Panc1 (cell line): Measurements from ENCODE around the gene FHIT. TPM values are rescaled to one million over a fixed set of nuclear protein-coding genes. Genes with fewer than 3 reads are reported as not detected.

Experiments
- ATAC-seq: fragments of 200-7000 bp; cut with Tn5 transposase; 2 replicates; pipeline ENCODE4 v1.9.1; 2020; ENCODE audit warnings: mild to moderate bottlenecking, moderate library complexity
- BruUV-seq: library from RNA; stranded (reverse); fragments of 400-500 nt; replicated peaks from 2 replicates; lab custom pipeline; 2021; lab: Mats Ljungman, UMichigan
- CTCF ChIA-PET: fragments of 300-600 bp; sonication (Branson Sonifier 250); formaldehyde crosslinking; loops from one replicate; lab custom pipeline; 2022; ENCODE audit warnings: antibody characterized with exemption; lab: Charles Lee
- POLR2A ChIA-PET: fragments of 300-600 bp; sonication (Branson Sonifier 250); formaldehyde crosslinking; loops from one replicate; lab custom pipeline; 2022; ENCODE audit warnings: antibody characterized with exemption; lab: Charles Lee
- DNase-seq: peaks from one replicate; pipeline ENCODE4 v3.0.0-alpha.2; 2010; ENCODE audit warnings: low read depth, low spot score
- H3K27ac ChIP-seq: 2 replicates; pipeline ENCODE4 v1.5.1; 2011; ENCODE audit warnings: mild to moderate bottlenecking, low read length, inconsistent platforms
- H3K27me3 ChIP-seq: fragments of 200-500 bp; sonication (Bioruptor generic); 2 replicates; pipeline ENCODE4 v1.6.0; 2014; ENCODE audit warnings: low read length, inconsistent platforms; ENCODE audit not compliant: control insufficient read depth, insufficient read depth
- H3K36me3 ChIP-seq: fragments of 200-500 bp; sonication (Bioruptor generic); 2 replicates; pipeline ENCODE4 v1.5.1; 2014; ENCODE audit warnings: inconsistent platforms, mild to moderate bottlenecking, low read length, moderate library complexity; ENCODE audit not compliant: control insufficient read depth, insufficient read depth
- H3K4me1 ChIP-seq: 2 replicates; pipeline ENCODE4 v1.5.1; 2011; ENCODE audit warnings: inconsistent platforms, mild to moderate bottlenecking, low read length, moderate library complexity; ENCODE audit not compliant: control insufficient read depth, insufficient read depth
- H3K4me3 ChIP-seq, 2 experiments: 2 replicates each; pipeline ENCODE4 v1.5.1; 2011 to 2012; ENCODE audit warnings: low read depth in 2 of 2, low read length in 2 of 2, mild to moderate bottlenecking in 2 of 2, inconsistent platforms in 1 of 2, moderate library complexity in 1 of 2
- H3K9me3 ChIP-seq: fragments of 200-500 bp; sonication (Bioruptor generic); 2 replicates; pipeline ENCODE4 v1.5.1; 2014; ENCODE audit warnings: low read depth, mild to moderate bottlenecking, inconsistent platforms, low read length, moderate library complexity; ENCODE audit not compliant: control insufficient read depth, insufficient read depth
- CTCF ChIP-seq: fragments of 450-650 bp; IDR thresholded peaks from 2 replicates; pipeline ENCODE4 v1.5.1; 2017; ENCODE audit warnings: mild to moderate bottlenecking
- POLR2AphosphoS5 ChIP-seq: IDR thresholded peaks from 2 replicates; pipeline ENCODE4 v1.6.1; 2012; ENCODE audit warnings: mild to moderate bottlenecking, low read depth, low read length, moderate library complexity
- REST ChIP-seq, 2 experiments: IDR thresholded peaks; 2 replicates each; pipeline ENCODE4 v1.6.1; 2011 to 2012; ENCODE audit warnings: low read depth in 2 of 2, control low read depth in 1 of 2, low read length in 1 of 2, mild to moderate bottlenecking in 1 of 2, moderate library complexity in 1 of 2; ENCODE audit not compliant: insufficient read depth in 1 of 2
- SIN3A ChIP-seq: IDR thresholded peaks from 2 replicates; pipeline ENCODE4 v1.6.1; 2012; ENCODE audit warnings: low read depth, mild to moderate bottlenecking, low read length, moderate library complexity, borderline replicate concordance; ENCODE audit not compliant: insufficient read depth
- TCF7L2 ChIP-seq: IDR thresholded peaks from 2 replicates; pipeline ENCODE4 v1.6.1; 2011; ENCODE audit warnings: mild to moderate bottlenecking, low read depth, low read length, inconsistent platforms
- in situ Hi-C: cut with HindIII; loops from 2 replicates; pipeline ENCODE4 v1.10.0; 2016; ENCODE audit warnings: low sequenced_read_pairs, low pct_unique_long_range_greater_than_20kb
- intact Hi-C: fragments of 100-400 bp; cut with micrococcal nuclease; formaldehyde crosslinking; loops from one replicate; pipeline ENCODE4 v1.10.0; 2022; ENCODE audit not compliant: unreplicated experiment
- total RNA-seq: library from RNA; stranded (reverse); gene quantifications from one replicate; pipeline ENCODE4 v1.2.1, GENCODE V29; 2021; ENCODE audit not compliant: unreplicated experiment

FHIT gene
- total RNA-seq, 1 experiment from 2014 or later: 2.2 TPM

- intact Hi-C loops: no loop called here
- in situ Hi-C loops: no loop called here
- no peaks in the 10 kb centered on the region for H3K9me3 ChIP-seq
- TF ChIP-seq POLR2AphosphoS5 (no peak), CTCF (no peak), REST (IDR thresholded peaks at IDR 0.05; ENCODE audit: insufficient read depth in 1 of 2, low read depth in 2 of 2, low read length in 1 of 2) (no peak), TCF7L2 (no peak), SIN3A (no peak)
- no peak overlapping the region for H3K27ac ChIP-seq
- no TSS peak for BruUV-seq
- no peak for DNase-seq
- ATAC-seq: no peak
- H3K4me3 ChIP-seq: no peak overlapping the region
- ChIA-PET CTCF (no interaction called here), POLR2A (no interaction called here)
- no peaks in the 10 kb centered on the region for H3K27me3 ChIP-seq
- no peaks in the 10 kb centered on the region for H3K4me1 ChIP-seq
- H3K36me3 ChIP-seq: no peaks in the 10 kb centered on the region
Measured at GRCh38 chr3:61178167-61178566, 73.1 kb downstream of the FHIT start.

- TF ChIP-seq SIN3A: no peak
- TF ChIP-seq POLR2AphosphoS5: no peak
- TF ChIP-seq TCF7L2: no peak
- TF ChIP-seq REST (IDR thresholded peaks at IDR 0.05; ENCODE audit: insufficient read depth in 1 of 2, low read depth in 2 of 2, low read length in 1 of 2): no peak
- no peak for TF ChIP-seq CTCF
Measured at GRCh38 chr3:61177450-61177849, 73.8 kb downstream of the FHIT start.

More at GRCh38 chr3:61177450-61177849, 73.8 kb downstream of the FHIT start:
- Histone ChIP-seq H3K4me3 (no peak overlapping the region), H3K4me1 (no peaks in the 10 kb centered on the region), H3K36me3 (no peaks in the 10 kb centered on the region), H3K27ac (no peak overlapping the region), H3K9me3 (no peaks in the 10 kb centered on the region), H3K27me3 (no peaks in the 10 kb centered on the region)
- CTCF ChIA-PET: no interaction called here
- BruUV-seq: no TSS peak
- ATAC-seq (no peak), DNase-seq (no peak)
- in situ Hi-C loops (no loop called here), intact Hi-C loops (no loop called here)
- POLR2A ChIA-PET: no interaction called here
